Osteocyte (in vitro differentiated cells): ENCODE measurements around the gene NKG7. TPM values are rescaled to one million over a fixed set of nuclear protein-coding genes. Genes with fewer than 3 reads are reported as not detected.

Source experiments
- DNase-seq: peaks from one replicate; pipeline ENCODE4 v3.0.0; 2021; ENCODE audit warnings: mixed read lengths; ENCODE audit not compliant: unreplicated experiment; ENCODE audit errors: extremely low spot score
- H3K27ac Mint-ChIP-seq: one replicate; pipeline ENCODE4 v1.8.0; 2021; ENCODE audit warnings: mild to moderate bottlenecking, mixed read lengths; ENCODE audit not compliant: unreplicated experiment
- H3K27me3 Mint-ChIP-seq: one replicate; pipeline ENCODE4 v1.8.0; 2021; ENCODE audit warnings: mixed read lengths; ENCODE audit not compliant: unreplicated experiment
- H3K36me3 Mint-ChIP-seq: one replicate; pipeline ENCODE4 v1.8.0; 2021; ENCODE audit warnings: mixed read lengths; ENCODE audit not compliant: unreplicated experiment
- H3K4me1 Mint-ChIP-seq: one replicate; pipeline ENCODE4 v1.8.0; 2021; ENCODE audit warnings: mixed read lengths; ENCODE audit not compliant: unreplicated experiment
- H3K4me3 Mint-ChIP-seq: one replicate; pipeline ENCODE4 v1.8.0; 2021; ENCODE audit warnings: mild to moderate bottlenecking, moderate library complexity, mixed read lengths; ENCODE audit not compliant: unreplicated experiment
- H3K9me3 Mint-ChIP-seq: one replicate; pipeline ENCODE4 v1.8.0; 2021; ENCODE audit warnings: mixed read lengths; ENCODE audit not compliant: unreplicated experiment
- total RNA-seq: library from RNA; stranded (reverse); gene quantifications from 2 replicates; pipeline ENCODE4 v1.2.1, GENCODE V29; 2021
- TF ChIP-seq, protein P1 (sequence below): fragments of 200-600 bp; sonication (generic); IDR thresholded peaks from 2 replicates; pipeline ENCODE4 v1.5.0; 2021; ENCODE audit warnings: antibody characterized with exemption, mild to moderate bottlenecking, moderate library complexity

NKG7 gene
- total RNA-seq, 1 donor from 2014 or later = not detected

DNA sequence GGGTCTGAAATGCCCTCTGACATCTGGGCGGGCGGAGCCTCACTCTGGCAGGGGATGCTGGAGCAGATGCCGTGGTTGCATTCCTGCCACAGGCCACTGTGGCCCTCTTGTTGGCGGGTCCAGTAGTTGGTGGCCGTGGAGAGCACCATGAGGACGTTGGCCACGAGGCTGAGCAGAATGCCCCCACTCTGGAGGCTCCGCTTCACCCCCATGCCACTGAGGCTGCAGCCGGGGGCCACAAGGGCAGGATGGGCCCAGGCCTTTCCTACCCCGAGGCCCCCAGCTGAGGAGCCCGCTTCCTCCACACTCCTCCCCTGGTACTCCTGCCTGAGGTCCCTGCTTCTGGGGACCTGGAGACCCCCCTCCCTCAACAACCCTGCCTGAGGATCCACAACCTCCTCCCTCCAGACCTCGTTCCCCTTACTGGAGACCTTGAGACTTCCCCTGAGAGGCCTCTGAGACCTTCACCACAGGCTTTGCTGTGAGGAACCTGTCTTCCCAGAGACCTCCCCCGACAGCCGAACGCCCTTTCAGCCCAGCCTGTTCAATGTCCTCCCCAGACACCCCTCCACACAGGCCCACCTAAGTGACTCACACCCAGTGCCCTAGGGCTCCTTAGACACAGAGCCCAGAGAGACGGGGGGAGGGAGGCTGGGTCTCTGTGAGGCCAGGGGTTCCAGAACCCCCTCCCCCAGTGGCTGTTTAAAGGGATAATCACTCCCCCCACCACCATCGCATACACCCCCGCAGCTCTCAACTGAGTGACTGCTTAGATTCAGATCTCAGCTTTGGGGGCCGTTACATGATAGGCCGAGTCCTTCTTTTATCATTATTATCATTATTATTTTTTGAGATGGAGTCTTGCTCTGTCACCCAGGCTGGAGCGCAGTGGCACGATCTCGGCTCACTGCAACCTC is 3.8 kb downstream of the NKG7 start, which contains the start of gene CLDND2:
Gene CLDND2, minus strand, starts transcription at position 638 of the 917 bp plus-strand sequence. Its CDS starts 426 bp downstream, at position 212.
- H3K4me1 Mint-ChIP-seq = peaks cover 30% of the 10 kb centered on the region
- no peaks in the 10 kb centered on the region for H3K9me3 Mint-ChIP-seq
- no peak for DNase-seq
- no peaks in the 10 kb centered on the region for H3K36me3 Mint-ChIP-seq
- TF ChIP-seq, protein P1, sequence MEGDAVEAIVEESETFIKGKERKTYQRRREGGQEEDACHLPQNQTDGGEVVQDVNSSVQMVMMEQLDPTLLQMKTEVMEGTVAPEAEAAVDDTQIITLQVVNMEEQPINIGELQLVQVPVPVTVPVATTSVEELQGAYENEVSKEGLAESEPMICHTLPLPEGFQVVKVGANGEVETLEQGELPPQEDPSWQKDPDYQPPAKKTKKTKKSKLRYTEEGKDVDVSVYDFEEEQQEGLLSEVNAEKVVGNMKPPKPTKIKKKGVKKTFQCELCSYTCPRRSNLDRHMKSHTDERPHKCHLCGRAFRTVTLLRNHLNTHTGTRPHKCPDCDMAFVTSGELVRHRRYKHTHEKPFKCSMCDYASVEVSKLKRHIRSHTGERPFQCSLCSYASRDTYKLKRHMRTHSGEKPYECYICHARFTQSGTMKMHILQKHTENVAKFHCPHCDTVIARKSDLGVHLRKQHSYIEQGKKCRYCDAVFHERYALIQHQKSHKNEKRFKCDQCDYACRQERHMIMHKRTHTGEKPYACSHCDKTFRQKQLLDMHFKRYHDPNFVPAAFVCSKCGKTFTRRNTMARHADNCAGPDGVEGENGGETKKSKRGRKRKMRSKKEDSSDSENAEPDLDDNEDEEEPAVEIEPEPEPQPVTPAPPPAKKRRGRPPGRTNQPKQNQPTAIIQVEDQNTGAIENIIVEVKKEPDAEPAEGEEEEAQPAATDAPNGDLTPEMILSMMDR = no peak
- H3K27me3 Mint-ChIP-seq = no peaks in the 10 kb centered on the region
- peak within 1 kb of the TSS; percentile 89 for H3K4me3 Mint-ChIP-seq
- H3K27ac Mint-ChIP-seq = peak within 1 kb of the TSS; percentile 97

DNA sequence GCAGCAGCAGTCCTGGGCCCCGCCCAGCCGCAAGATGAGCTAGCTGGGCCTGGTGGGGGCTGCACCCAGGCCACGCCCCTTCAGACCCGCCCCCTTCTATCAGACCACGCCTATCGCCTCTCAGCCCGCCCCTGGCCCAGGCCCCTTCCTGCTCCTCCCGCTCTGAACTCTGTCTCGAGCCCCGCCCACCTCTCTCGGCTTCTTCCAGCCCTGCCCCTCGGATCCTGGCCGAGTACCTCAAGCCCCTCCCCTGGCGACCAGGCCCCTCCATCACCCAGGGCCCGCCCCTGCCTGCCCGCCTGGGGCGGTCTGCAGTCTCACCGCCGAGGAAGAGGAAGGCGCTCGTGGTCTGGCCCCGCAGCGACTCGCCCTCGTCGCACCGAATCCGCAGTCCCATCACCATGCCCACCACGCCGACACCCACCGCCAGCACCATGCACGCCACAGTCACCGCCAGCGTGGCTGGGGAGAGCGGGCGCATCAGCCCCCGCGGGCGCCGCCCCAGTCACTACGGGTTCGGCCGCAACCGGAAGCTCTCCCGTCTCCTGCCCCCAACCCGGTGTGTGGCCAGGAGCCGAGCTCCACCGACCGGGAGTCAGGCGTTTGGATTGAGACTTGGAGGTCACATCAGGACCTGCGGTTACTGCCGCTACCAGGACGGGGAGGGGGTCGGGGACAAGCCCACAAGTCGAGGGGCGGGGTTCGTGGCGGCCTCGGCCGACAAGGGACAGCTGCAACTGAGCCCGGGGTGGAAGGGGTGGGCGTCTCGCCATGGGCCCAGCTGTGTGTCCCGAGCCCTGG is 4.7 kb downstream of the NKG7 start:
- Mint-ChIP-seq H3K36me3 (no peaks in the 10 kb centered on the region), H3K4me1 (peaks cover 36% of the 10 kb centered on the region), H3K4me3 (peak overlapping the region; percentile 89), H3K27me3 (no peaks in the 10 kb centered on the region), H3K9me3 (no peaks in the 10 kb centered on the region), H3K27ac (peak overlapping the region; percentile 97)
- TF ChIP-seq, protein P1 = no peak
- DNase-seq = peak; percentile 99

DNA sequence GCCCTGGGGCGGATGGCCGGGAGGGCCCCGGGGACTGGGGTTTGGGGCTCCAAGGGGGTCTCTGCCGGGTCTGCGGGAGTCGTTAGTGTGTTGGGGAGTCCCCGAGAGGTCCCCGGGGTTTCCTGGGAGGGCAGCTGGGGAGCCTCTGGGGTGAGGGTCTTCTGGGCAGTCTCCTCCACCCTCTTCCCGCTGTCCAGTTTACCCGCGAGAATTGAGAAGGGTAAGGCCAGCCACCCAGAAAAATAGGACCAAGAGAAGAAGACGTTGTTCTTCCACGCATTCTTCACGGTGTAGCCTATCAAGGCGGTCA is 5.2 kb downstream of the NKG7 start:
- H3K27ac Mint-ChIP-seq = peak overlapping the region; percentile 97
- no peaks in the 10 kb centered on the region for H3K27me3 Mint-ChIP-seq
- TF ChIP-seq, protein P1 = no peak
- peak overlapping the region; percentile 89 for H3K4me3 Mint-ChIP-seq
- no peaks in the 10 kb centered on the region for H3K36me3 Mint-ChIP-seq
- DNase-seq = no peak
- H3K9me3 Mint-ChIP-seq = no peaks in the 10 kb centered on the region
- H3K4me1 Mint-ChIP-seq = peaks cover 38% of the 10 kb centered on the region

DNA sequence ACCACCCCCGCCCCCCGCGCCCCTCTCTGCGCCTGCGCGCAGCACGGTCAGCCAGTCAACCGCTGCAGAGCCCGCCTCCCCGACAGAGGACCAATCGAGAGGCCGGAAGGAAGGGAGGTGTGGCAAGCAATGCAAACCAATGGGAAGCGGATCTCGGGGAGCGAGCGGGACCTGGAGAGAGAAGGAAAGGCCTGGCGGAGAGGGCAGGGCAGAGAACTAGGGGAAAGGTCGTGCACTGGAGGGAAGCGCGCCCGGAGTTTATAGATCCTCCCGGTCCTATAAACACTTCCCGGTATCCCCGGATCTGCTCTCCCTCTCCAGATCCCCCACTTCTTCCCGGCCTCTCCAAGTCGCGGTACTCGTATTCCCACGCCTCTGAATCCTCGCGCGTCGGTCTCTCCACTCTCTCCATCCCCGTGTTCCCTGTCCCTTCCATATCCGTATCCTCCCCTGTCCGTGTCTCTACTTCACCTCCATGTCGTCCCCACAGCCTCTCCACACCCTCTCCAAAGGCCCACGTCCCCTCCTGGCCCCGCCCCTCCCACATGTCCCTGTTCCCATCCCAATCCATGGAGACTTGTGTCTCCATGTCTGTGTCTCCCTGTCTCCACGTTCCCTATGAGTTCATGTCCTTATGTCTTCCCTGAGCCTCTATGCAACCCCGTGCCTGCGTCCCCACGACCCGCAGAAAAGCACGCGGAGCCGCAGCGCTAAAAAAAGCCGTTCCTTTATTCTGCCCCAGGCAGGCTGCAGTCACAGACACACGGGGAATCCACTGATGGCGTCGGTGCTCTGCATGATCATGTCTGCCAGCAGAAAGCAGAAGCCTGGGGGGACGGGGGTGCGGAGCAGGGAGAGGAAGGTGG is 5.8 kb downstream of the NKG7 start:
- no peaks in the 10 kb centered on the region for H3K36me3 Mint-ChIP-seq
- H3K27me3 Mint-ChIP-seq = no peaks in the 10 kb centered on the region
- peak overlapping the region; percentile 97 for H3K27ac Mint-ChIP-seq
- no peaks in the 10 kb centered on the region for H3K9me3 Mint-ChIP-seq
- TF ChIP-seq, protein P1 = no peak
- peak overlapping the region; percentile 89 for H3K4me3 Mint-ChIP-seq
- peaks cover 38% of the 10 kb centered on the region for H3K4me1 Mint-ChIP-seq
- peak; percentile 98 for DNase-seq
